GM21423 (cell line): ENCODE data around the gene CPEB4.

Experiments
- ATAC-seq: cut with Tn5 transposase; IDR thresholded peaks from one replicate; pipeline ENCODE4 v1.9.1; 2021; ENCODE audit warnings: mild to moderate bottlenecking, moderate library complexity; ENCODE audit not compliant: unreplicated experiment

CPEB4 gene

GRCh38 chr5:173858670-173859407 is 29.3 kb upstream of the CPEB4 start:
- no peak for ATAC-seq

DNA sequence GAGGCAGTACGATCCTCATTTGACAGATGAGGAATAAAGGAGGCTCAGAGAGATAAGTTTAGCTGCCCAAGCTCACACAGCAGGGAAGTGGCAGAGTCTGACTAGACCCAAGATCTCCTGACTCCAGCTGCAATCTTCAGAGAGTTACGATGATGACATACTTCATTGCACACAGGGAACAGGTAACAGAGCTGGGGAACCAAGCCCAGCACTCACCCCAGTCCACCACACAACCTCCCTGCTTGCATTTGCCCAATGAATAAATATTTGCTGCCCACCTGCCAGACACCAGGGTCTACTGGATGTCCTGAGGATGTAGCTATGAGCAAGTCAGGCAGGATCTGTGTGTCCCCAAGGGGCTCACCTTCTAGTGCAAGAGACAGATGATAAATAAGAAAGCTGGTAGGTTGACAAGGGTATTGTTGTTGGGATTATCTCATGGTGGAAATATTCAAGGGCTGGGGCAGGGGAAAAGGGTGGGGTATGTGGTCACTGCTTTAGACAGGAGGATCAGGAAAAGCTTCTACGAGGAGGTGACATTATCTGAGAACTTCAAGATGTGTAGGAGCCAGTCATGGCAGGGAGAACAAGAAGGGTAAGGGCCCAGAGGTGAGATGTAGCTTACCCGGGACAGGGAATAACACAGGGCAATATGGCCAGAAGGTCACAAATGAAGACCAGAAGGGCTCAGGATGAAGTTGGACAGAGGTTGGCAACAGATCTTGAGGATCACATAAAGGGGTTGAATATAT is 28.6 kb upstream of the CPEB4 start:
- no peak for ATAC-seq

GRCh38 chr5:173862047-173862477 is 26.1 kb upstream of the CPEB4 start:
- ATAC-seq, result no peak

GRCh38 chr5:173863359-173863758 is 24.8 kb upstream of the CPEB4 start:
- no peak for ATAC-seq

GRCh38 chr5:173864126-173865050 is 23.8 kb upstream of the CPEB4 start:
- ATAC-seq, result no peak

DNA sequence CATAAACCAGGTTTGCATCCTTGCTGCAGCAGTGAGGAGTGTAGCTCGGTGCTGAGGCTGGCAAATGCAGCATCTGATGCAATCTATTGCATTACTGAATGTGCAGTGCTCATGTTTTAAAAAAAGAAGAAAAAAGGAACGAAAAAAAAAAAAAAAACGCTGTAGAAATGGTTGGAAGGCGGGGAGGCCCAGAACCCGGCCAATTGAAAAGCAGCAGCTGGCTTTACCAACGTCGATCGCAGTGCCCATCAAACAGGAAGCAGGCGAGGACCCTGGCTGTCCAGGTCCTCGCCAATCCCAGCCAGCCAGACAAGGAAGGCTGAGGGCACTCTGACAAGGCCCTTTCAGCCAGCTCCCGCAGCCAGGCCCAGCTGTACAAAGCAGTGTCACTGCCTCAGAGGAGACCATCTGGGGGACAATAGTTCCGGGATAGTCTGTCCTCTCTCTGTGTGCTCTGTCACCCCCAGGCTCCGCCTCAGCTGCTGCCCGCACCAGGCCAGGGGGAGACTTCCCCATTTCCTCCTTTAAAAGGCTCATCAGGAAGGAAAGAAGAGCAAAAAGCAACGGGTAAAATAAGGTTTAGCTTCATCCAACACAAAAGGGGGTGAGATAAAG is 21.8 kb upstream of the CPEB4 start:
- no peak for ATAC-seq

DNA sequence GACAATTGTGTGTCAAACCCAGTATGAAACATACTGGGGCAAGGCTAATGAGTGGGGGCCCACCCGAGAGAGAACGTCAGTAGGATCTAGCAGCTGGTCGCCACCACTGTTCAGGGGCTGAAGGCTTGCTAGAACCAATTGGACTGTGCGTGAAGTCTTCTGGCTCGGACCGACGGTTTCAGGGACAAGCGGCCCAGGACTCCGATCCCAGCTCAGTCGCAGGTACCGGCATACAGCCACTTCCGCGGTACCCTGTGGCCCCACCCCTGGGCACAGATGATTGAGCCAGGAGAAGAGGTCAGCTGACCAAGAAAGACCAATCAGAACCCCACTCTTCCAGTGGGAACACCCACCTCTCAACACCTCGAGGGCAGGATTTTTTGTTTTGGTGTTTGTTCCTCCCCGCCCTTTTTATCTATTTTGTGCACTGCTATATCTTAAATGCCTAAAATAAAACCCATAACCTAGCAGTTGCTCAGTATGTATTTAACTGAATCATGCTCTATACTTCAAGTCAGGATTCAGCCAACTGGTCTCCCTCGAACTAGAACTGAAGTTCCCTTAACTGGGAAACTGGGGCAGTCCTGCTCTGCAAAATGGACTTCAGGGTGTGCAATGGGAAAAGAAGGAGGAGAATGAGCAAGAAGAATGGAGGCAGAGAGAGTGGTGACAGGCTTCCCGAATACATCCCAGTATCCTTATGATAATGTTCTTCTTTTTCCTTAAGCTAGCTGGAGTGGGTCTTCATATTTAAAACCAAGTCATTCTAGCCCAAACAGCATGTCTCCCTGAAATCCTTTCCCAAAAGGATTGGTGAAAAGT is 21.1 kb upstream of the CPEB4 start:
- ATAC-seq, result no peak

- ATAC-seq, result no peak
Measured at GRCh38 chr5:173868096-173868880, 19.9 kb upstream of the CPEB4 start.

- no peak for ATAC-seq
Measured at GRCh38 chr5:173869316-173869715, 18.8 kb upstream of the CPEB4 start.

DNA sequence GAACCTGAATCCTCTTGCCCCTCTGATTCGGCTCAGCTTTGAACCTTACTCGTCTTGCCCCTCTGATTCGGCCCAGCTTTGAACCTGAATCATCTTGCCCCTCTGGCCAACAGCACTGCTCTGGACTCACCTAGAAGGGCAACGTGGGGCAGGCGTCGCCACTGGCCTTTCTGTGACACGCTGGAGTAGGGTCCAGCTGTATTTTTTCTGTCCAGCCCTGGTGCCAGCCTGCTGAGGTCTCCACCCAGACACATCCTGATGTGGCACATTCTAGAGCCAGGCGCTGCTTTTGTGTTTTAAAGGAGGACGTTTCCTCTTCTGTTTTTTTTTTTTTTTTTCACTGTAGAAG is 15.2 kb upstream of the CPEB4 start:
- no peak for ATAC-seq

GRCh38 chr5:173873306-173873922 is 14.7 kb upstream of the CPEB4 start:
- no peak for ATAC-seq

DNA sequence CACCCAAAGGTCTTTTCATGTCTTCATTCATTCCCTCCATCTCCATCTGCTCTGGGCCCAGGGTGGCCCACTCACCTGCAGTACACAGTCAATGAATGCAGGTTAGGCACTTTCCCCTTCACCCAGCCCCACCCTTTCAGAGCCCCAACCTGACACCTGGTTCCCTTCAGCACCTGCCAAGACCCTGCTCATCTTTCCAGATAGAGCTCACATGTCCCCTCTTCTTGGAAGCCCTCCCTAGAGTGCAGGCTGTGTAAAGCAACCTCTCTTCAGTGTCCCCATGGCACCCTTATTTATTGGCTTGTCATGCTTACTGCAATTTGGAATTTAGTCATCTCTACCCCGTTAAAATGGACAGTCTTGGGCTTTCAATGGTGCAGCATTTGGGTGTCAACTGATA is 13.0 kb upstream of the CPEB4 start:
- no peak for ATAC-seq

GRCh38 chr5:173878224-173878967 is 9.8 kb upstream of the CPEB4 start:
- no peak for ATAC-seq

DNA sequence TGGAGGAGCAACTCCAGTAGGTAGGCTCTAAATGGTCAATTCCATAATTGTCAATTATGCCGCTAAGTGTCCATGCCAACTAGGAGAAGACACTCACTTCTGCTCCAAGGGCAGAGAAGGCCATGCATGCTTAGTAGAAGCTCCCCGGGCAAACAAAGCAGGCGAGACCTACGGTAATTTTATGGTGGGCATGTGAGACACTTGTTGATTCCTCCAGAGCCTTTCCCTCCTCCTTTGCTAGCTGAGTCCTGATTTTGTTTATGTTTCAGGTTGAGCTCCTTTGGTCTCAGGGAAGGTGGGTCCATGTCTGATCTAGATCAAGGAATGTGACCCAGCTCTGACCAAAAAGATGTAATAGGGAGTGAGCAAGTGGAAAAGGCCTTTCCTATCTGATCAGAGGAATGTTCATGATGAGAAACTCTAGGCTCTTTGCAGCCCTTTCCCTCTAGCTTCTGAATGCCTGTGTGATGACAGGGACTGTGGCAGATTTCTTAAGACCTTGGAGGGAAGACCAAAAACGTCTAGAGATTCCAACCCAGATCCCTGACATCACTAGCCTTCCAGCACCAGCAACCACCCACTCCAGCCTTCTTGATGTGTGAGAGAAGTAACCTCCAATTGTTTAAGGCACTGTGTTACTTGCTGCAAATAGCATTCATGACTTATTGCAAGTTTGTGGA is 7.7 kb upstream of the CPEB4 start:
- no peak for ATAC-seq

DNA sequence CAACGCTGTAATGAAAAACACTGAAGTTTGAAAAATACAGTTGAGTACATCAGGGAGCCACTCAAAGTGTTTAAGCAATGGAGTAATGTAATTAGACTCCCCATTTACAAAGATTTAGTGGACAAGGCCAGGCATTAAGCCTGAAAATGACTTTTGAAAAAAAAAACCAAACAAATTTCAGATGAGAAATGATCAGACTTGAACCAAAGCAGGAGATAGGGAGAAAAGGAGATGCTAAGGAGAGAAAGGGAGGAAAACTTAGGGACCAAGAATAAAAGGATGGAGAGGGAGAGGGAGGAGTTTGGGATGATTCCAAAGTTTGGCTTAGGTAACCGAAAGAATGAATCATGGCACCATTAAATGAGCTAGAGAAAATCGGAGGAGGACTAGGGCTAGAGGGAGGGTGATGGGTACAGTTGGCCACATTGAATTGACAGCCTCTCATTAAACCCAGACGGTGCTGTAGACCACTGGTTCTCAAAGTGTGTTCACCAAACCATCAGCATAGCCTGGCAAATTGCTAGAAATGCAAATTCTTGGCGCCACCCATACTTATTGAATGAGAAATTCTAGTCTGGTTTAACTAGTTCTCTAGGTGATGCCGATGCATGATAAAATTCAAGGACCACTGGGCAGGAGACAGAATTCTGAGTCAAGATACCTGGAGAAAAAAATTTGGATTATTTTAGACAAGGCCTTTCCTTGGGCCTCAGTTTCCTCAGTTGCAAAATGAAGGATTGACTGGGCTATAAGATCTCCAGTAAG is 6.2 kb upstream of the CPEB4 start:
- ATAC-seq, result no peak

- ATAC-seq, result no peak
Measured at GRCh38 chr5:173882632-173883031, 5.5 kb upstream of the CPEB4 start.

- no peak for ATAC-seq
Measured at GRCh38 chr5:173883347-173883924, 4.7 kb upstream of the CPEB4 start.
